ENCODE measurements around the gene DYNC2H1.
A peak's percentile ranks its signal among the peaks of the same experiment; 100 is the strongest.

The DYNC2H1 gene

DNA sequence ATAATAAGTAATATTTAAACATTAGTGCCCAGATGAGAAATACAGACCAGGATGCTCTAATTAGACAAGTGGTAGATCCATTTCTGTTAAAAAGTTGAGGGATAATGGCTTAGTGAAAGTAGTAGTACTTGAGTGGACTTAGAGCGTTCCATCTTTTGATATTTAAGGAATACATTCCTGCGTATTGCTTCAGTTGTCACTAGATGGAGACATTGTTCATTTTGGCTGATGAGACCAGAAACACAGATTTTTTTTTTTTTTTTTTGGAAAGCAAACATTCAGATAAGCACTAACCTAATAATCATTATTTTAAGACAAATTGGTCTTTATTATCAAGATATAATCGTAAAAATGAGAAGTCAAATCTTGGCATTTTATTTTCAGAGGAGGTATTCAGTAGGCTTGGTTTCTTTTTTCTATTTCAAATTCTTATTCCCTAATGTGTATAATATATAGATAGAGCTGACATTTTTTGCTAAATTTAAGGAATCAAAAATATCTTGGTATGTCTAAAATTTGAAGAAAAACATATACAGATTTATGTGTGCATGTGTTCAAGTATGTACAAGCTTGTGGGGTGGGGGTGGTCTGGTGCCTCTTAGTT lies 92.9 kb downstream of the DYNC2H1 start:
- Histone ChIP-seq H3K4me3 (ENCODE audit: low read length) (no peak overlapping the region), H3K27ac (ENCODE audit: low read length) (no peak overlapping the region), H3K27me3 (ENCODE audit: control insufficient read depth, insufficient read depth, low read length) (no peaks in the 10 kb centered on the region), H3K36me3 (ENCODE audit: control insufficient read depth, insufficient read depth, low read length) (no peaks in the 10 kb centered on the region), H3K4me1 (ENCODE audit: control insufficient read depth, insufficient read depth, low read length) (no peaks in the 10 kb centered on the region), H3K9me3 (ENCODE audit: control insufficient read depth, insufficient read depth, low read length) (no peaks in the 10 kb centered on the region)
- WGBS (ENCODE audit: insufficient coverage, insufficient read length): no CpG with 5 or more reads among the region's 3 CpGs
- DNase-seq (ENCODE audit: low read depth, low spot score): peak; percentile 5

DNA sequence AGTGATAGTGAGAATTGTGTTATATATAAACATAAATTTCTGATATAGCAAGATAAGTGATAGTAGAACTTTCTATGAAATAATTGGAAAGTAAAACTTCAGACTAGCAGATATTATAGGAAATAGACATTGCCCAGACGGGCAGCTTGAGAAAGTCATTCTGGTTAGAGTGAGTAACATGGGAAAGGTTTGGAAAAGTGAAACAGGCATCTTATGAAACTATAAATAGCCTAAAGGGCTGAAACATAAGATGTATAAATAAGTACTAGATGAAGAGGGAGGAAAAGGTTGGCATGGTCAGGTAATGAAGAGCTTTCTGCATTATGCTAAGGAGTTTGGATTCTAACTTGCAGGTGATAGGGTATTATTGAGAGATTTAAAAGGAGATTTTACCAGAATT lies 101.3 kb downstream of the DYNC2H1 start:
- WGBS (ENCODE audit: insufficient coverage, insufficient read length): no CpG with 5 or more reads among the region's 1 CpG
- H3K4me1 ChIP-seq (ENCODE audit: control insufficient read depth, insufficient read depth, low read length): no peaks in the 10 kb centered on the region

DNA sequence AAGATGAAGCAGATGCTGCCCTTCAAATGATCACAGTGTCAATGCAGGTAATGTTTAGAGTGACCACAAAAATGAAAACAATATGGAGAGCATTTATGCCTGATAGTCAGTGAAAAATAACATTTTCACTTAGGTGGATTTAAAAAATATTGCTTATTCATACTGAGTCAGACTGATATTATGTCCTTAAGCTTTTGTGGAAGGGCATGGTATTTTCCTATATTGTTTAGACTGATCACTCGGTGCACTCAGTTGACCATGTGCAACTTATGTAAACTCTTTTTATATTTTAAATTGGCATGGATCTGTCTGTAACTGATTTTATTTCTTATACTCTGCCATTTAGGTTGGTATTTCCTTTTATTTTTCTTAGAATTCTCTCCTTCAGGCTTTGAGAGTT lies 106.6 kb downstream of the DYNC2H1 start:
- no peak for DNase-seq (ENCODE audit: low read depth, low spot score)
- WGBS (ENCODE audit: insufficient coverage, insufficient read length): no CpG with 5 or more reads among the region's 1 CpG
- H3K27ac ChIP-seq (ENCODE audit: low read length): no peak overlapping the region
- no peaks in the 10 kb centered on the region for H3K4me1 ChIP-seq (ENCODE audit: control insufficient read depth, insufficient read depth, low read length)
- H3K36me3 ChIP-seq (ENCODE audit: control insufficient read depth, insufficient read depth, low read length): no peaks in the 10 kb centered on the region
- H3K27me3 ChIP-seq (ENCODE audit: control insufficient read depth, insufficient read depth, low read length): no peaks in the 10 kb centered on the region
- no peak overlapping the region for H3K4me3 ChIP-seq (ENCODE audit: low read length)
- no peaks in the 10 kb centered on the region for H3K9me3 ChIP-seq (ENCODE audit: control insufficient read depth, insufficient read depth, low read length)

More for the DNA sequence above, 101.3 kb downstream of the DYNC2H1 start:
- DNase-seq (ENCODE audit: low read depth, low spot score): no peak
- H3K4me3 ChIP-seq (ENCODE audit: low read length): no peak overlapping the region
- H3K27me3 ChIP-seq (ENCODE audit: control insufficient read depth, insufficient read depth, low read length): no peaks in the 10 kb centered on the region
- no peaks in the 10 kb centered on the region for H3K9me3 ChIP-seq (ENCODE audit: control insufficient read depth, insufficient read depth, low read length)
- H3K36me3 ChIP-seq (ENCODE audit: control insufficient read depth, insufficient read depth, low read length): no peaks in the 10 kb centered on the region
- no peak overlapping the region for H3K27ac ChIP-seq (ENCODE audit: low read length)

DNA sequence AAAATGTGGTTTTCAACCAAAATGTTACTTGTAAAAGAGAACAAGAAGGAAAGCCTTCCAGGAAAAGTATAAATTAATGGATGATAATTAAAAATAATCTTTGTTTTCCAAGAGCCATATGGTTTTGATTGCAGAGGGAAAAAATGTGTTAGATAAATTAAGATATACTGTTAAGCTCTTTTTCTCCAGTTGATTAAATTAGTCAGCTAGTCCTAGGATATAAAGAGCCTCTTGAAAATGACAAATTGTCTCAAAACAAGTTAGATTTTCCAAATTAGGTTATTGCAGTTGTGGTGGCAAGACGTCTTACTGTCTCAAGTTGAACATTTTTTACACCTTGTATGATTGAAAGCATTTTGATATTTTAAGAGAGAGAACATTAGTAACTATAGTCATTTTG lies 110.9 kb downstream of the DYNC2H1 start:
- DNase-seq (ENCODE audit: low read depth, low spot score): no peak
- no peaks in the 10 kb centered on the region for H3K36me3 ChIP-seq (ENCODE audit: control insufficient read depth, insufficient read depth, low read length)
- no peak overlapping the region for H3K27ac ChIP-seq (ENCODE audit: low read length)
- no peak overlapping the region for H3K4me3 ChIP-seq (ENCODE audit: low read length)
- no peaks in the 10 kb centered on the region for H3K4me1 ChIP-seq (ENCODE audit: control insufficient read depth, insufficient read depth, low read length)
- WGBS (ENCODE audit: insufficient coverage, insufficient read length): no CpG with 5 or more reads among the region's 1 CpG
- no peaks in the 10 kb centered on the region for H3K9me3 ChIP-seq (ENCODE audit: control insufficient read depth, insufficient read depth, low read length)
- no peaks in the 10 kb centered on the region for H3K27me3 ChIP-seq (ENCODE audit: control insufficient read depth, insufficient read depth, low read length)

DNA sequence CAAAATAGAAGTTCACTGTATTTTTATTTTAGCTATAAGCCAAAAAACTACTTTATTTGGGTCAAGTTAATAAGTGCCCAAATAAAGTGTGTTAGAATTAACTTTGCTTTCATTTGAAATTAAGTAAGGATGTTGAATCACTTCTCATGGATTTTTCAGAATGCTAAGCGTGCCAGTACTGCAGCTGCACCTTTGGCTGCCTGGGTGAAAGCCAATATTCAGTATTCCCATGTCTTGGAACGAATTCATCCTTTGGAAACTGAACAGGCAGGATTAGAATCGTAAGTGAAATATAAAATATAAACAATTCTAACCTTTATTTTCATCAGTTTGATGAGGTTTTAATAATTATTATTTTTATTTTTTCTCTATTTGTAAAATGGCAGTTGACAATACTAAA lies 113.6 kb downstream of the DYNC2H1 start:
- no peaks in the 10 kb centered on the region for H3K4me1 ChIP-seq (ENCODE audit: control insufficient read depth, insufficient read depth, low read length)
- H3K36me3 ChIP-seq (ENCODE audit: control insufficient read depth, insufficient read depth, low read length): no peaks in the 10 kb centered on the region
- no peaks in the 10 kb centered on the region for H3K27me3 ChIP-seq (ENCODE audit: control insufficient read depth, insufficient read depth, low read length)
- H3K4me3 ChIP-seq (ENCODE audit: low read length): no peak overlapping the region
- no peak for DNase-seq (ENCODE audit: low read depth, low spot score)
- no CpG with 5 or more reads among the region's 3 CpGs for WGBS (ENCODE audit: insufficient coverage, insufficient read length)
- no peaks in the 10 kb centered on the region for H3K9me3 ChIP-seq (ENCODE audit: control insufficient read depth, insufficient read depth, low read length)
- H3K27ac ChIP-seq (ENCODE audit: low read length): no peak overlapping the region

DNA sequence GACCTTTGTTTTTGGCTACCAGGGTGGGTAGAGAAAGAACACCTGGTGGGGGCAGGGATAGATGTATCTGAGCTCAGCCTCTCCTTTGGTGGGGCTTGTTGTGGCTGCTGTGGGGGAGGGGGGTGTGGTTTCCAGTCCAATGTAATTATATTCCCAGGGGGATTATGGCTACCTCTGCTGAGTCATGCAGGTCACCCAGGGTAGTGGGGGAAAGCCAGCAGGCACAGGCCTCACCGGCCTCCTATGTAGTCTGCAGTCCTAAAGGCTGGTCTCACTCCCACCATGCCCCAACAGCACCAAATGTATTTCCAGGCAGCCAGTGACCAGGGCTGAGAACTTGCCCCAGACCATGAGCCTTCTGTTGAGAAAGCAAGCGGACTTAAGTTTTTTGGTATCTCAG lies 119.6 kb downstream of the DYNC2H1 start:
- no CpG with 5 or more reads among the region's 2 CpGs for WGBS (ENCODE audit: insufficient coverage, insufficient read length)
- Histone ChIP-seq H3K27me3 (ENCODE audit: control insufficient read depth, insufficient read depth, low read length) (no peaks in the 10 kb centered on the region), H3K4me1 (ENCODE audit: control insufficient read depth, insufficient read depth, low read length) (no peaks in the 10 kb centered on the region), H3K36me3 (ENCODE audit: control insufficient read depth, insufficient read depth, low read length) (no peaks in the 10 kb centered on the region), H3K27ac (ENCODE audit: low read length) (no peak overlapping the region), H3K4me3 (ENCODE audit: low read length) (no peak overlapping the region), H3K9me3 (ENCODE audit: control insufficient read depth, insufficient read depth, low read length) (no peaks in the 10 kb centered on the region)
- DNase-seq (ENCODE audit: low read depth, low spot score): no peak

DNA sequence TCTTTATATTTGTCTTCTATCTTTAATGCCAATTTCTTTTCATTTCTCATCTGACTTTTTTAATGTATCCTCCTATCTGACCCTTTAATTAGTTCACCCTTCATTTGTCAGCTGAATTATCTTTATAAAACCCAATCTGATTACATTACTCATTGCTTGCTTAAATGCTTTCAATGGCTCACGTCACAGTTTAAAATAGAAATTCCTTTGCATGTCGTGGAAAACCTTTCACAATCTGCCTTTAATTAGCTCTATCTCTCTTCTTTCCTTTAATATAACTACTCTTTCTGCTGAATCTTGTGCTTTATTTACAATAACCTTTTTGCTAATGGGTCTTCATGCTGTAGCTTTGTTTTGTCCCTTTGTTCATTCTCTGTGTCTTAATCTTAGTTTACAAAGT lies 125.7 kb downstream of the DYNC2H1 start:
- no peaks in the 10 kb centered on the region for H3K27me3 ChIP-seq (ENCODE audit: control insufficient read depth, insufficient read depth, low read length)
- no peak overlapping the region for H3K27ac ChIP-seq (ENCODE audit: low read length)
- WGBS (ENCODE audit: insufficient coverage, insufficient read length): no CpG with 5 or more reads among the region's 2 CpGs
- H3K36me3 ChIP-seq (ENCODE audit: control insufficient read depth, insufficient read depth, low read length): no peaks in the 10 kb centered on the region
- H3K9me3 ChIP-seq (ENCODE audit: control insufficient read depth, insufficient read depth, low read length): no peaks in the 10 kb centered on the region
- no peak for DNase-seq (ENCODE audit: low read depth, low spot score)
- H3K4me1 ChIP-seq (ENCODE audit: control insufficient read depth, insufficient read depth, low read length): no peaks in the 10 kb centered on the region
- no peak overlapping the region for H3K4me3 ChIP-seq (ENCODE audit: low read length)

DNA sequence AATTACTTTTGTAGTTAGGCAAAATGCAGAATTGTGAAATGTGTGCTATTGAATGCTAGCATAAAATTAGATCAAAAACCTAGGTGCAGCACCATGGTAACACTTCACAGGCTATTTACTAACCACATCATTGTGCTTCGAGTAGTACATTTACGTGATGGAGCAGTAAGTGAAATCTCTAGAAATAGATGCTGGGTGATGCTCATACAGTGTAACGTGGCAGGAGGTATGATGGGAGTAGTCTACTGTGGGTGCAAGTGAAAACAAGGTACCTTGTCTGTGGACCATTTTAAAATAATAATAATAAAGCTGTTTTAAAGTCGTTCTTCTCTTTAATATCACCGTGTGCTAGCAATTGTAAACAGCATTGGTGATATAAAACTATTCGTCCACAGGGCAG lies 132.3 kb downstream of the DYNC2H1 start:
- Histone ChIP-seq H3K27me3 (ENCODE audit: control insufficient read depth, insufficient read depth, low read length) (no peaks in the 10 kb centered on the region), H3K4me1 (ENCODE audit: control insufficient read depth, insufficient read depth, low read length) (no peaks in the 10 kb centered on the region), H3K27ac (ENCODE audit: low read length) (no peak overlapping the region), H3K36me3 (ENCODE audit: control insufficient read depth, insufficient read depth, low read length) (no peaks in the 10 kb centered on the region), H3K4me3 (ENCODE audit: low read length) (no peak overlapping the region), H3K9me3 (ENCODE audit: control insufficient read depth, insufficient read depth, low read length) (no peaks in the 10 kb centered on the region)
- WGBS (ENCODE audit: insufficient coverage, insufficient read length): no CpG with 5 or more reads among the region's 6 CpGs
- DNase-seq (ENCODE audit: low read depth, low spot score): no peak

DNA sequence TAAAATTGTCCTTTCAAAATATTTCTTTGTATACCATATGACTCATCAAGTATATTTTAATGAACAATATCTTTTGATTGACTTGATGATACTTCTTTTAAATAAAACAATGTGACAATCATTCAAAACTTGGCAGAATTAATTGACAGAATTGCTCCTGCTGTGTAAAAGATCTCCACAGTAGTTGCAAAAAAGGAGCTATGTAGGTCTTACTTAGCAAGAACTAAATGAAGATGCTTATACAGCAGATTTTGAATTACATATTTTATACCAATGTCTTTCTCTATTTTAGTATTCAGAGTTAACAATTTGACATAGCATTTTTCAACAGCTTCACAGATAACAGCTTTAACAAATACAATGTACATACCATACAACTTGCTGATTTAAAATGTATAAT lies 144.9 kb downstream of the DYNC2H1 start:
- Histone ChIP-seq H3K36me3 (ENCODE audit: control insufficient read depth, insufficient read depth, low read length) (no peaks in the 10 kb centered on the region), H3K4me3 (ENCODE audit: low read length) (no peak overlapping the region), H3K27ac (ENCODE audit: low read length) (no peak overlapping the region), H3K27me3 (ENCODE audit: control insufficient read depth, insufficient read depth, low read length) (no peaks in the 10 kb centered on the region), H3K4me1 (ENCODE audit: control insufficient read depth, insufficient read depth, low read length) (no peaks in the 10 kb centered on the region), H3K9me3 (ENCODE audit: control insufficient read depth, insufficient read depth, low read length) (no peaks in the 10 kb centered on the region)
- no peak for DNase-seq (ENCODE audit: low read depth, low spot score)

DNA sequence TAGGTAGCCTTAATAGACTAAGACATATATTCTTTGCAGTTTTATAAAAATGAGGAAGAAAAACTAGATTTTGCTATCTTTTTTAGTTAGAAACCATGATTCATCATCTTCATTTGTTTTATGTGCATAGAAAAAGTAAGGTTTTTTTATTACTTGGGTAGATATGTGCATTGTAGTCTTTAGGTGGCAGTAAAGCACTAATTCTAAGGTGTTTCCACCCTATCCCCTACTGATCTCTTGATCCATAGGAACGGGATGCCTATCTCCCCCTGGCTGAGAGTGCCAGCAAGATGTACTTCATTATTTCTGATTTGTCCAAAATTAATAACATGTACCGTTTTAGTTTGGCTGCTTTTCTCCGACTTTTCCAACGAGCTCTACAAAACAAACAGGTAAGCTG lies 148.1 kb downstream of the DYNC2H1 start:
- no peaks in the 10 kb centered on the region; the same call in 1 of the 2 replicates for H3K36me3 ChIP-seq (ENCODE audit: control insufficient read depth, insufficient read depth, low read length)
- DNase-seq (ENCODE audit: low read depth, low spot score): peak; percentile 5
- no peaks in the 10 kb centered on the region for H3K9me3 ChIP-seq (ENCODE audit: control insufficient read depth, insufficient read depth, low read length)
- H3K27ac ChIP-seq (ENCODE audit: low read length): no peak overlapping the region
- H3K4me1 ChIP-seq (ENCODE audit: control insufficient read depth, insufficient read depth, low read length): no peaks in the 10 kb centered on the region
- no peak overlapping the region for H3K4me3 ChIP-seq (ENCODE audit: low read length)
- WGBS (ENCODE audit: insufficient coverage, insufficient read length): no CpG with 5 or more reads among the region's 4 CpGs
- H3K27me3 ChIP-seq (ENCODE audit: control insufficient read depth, insufficient read depth, low read length): no peaks in the 10 kb centered on the region

DNA sequence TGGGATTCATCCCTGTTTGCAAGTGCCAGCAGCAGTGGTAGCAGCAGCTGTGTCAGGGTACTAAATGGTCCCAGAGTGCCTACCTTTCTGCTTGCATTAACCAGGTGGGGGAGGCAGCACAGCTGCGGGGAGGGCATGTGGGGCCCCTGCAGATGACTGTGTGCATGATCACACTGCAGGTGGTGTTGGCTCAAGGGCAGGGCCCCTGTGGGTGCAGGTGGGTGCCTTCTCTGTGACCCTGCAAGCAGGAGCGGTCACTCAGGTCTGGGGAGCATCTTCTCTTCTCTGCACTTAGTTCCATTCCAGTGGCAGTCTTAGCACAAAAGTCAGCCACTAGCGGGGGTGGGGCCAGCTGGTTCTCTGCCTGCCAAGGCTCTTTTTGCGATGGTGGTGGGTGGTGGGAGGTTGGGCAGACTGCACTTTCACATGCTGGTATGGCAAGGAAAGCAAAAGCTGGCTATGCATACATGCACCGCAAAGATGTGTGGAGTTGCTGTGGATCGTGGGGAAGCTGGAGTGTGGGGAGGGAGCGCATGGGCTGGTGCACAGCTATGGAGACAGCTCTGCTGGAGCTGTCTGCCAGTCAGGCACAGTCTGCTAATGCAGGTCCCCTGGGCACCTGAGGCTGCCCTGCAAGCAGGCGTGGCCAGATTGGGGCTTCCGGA lies 157.1 kb downstream of the DYNC2H1 start:
- no CpG with 5 or more reads among the region's 9 CpGs for WGBS (ENCODE audit: insufficient coverage, insufficient read length)
- Histone ChIP-seq H3K36me3 (ENCODE audit: control insufficient read depth, insufficient read depth, low read length) (no peaks in the 10 kb centered on the region), H3K27ac (ENCODE audit: low read length) (no peak overlapping the region), H3K9me3 (ENCODE audit: control insufficient read depth, insufficient read depth, low read length) (no peaks in the 10 kb centered on the region), H3K27me3 (ENCODE audit: control insufficient read depth, insufficient read depth, low read length) (no peaks in the 10 kb centered on the region), H3K4me3 (ENCODE audit: low read length) (no peak overlapping the region), H3K4me1 (ENCODE audit: control insufficient read depth, insufficient read depth, low read length) (0 out of 2 replicates have a peak, but pooled peaks cover 2% of the 10 kb centered on the region)
- no peak for DNase-seq (ENCODE audit: low read depth, low spot score)

Measured in iPS DF 6.9 (cell line).